Chondrocyte (in vitro differentiated cells): ENCODE measurements around the gene PTPRC. TPM values are rescaled to one million over a fixed set of nuclear protein-coding genes. Genes with fewer than 3 reads are reported as not detected.

ENCODE experiments used
- DNase-seq: peaks from one replicate; pipeline ENCODE4 v3.0.0; 2021; ENCODE audit warnings: mixed read lengths, low spot score
- H3K27ac Mint-ChIP-seq: one replicate; pipeline ENCODE4 v1.8.0; 2021; ENCODE audit warnings: mild to moderate bottlenecking, moderate library complexity, mixed read lengths; ENCODE audit not compliant: unreplicated experiment
- H3K27me3 Mint-ChIP-seq: 2 replicates; pipeline ENCODE4 v1.8.0; 2021; ENCODE audit warnings: low read depth, mixed read lengths
- H3K36me3 Mint-ChIP-seq: 2 replicates; pipeline ENCODE4 v1.8.0; 2021; ENCODE audit warnings: low read depth, mixed read lengths
- H3K4me1 Mint-ChIP-seq: 2 replicates; pipeline ENCODE4 v1.8.0; 2021; ENCODE audit warnings: low read depth, mild to moderate bottlenecking, mixed read lengths
- H3K4me3 Mint-ChIP-seq: one replicate; pipeline ENCODE4 v1.8.0; 2021; ENCODE audit warnings: mild to moderate bottlenecking, moderate library complexity, mixed read lengths; ENCODE audit not compliant: unreplicated experiment
- H3K9me3 Mint-ChIP-seq: 2 replicates; pipeline ENCODE4 v1.8.0; 2021; ENCODE audit warnings: low read depth, mixed read lengths
- CTCF ChIP-seq: fragments of 200-600 bp; sonication (generic); IDR thresholded peaks from 2 replicates; pipeline ENCODE4 v1.5.0; 2021; ENCODE audit warnings: antibody characterized with exemption, mild to moderate bottlenecking, moderate library complexity
- total RNA-seq: library from RNA; stranded (reverse); gene quantifications from 3 replicates; pipeline ENCODE4 v1.2.1, GENCODE V29; 2021

Gene PTPRC
- total RNA-seq, 1 donor from 2014 or later: not detected

- Mint-ChIP-seq H3K4me1 (no peaks in the 10 kb centered on the region), H3K36me3 (no peaks in the 10 kb centered on the region), H3K4me3 (no peak overlapping the region), H3K9me3 (no peaks in the 10 kb centered on the region), H3K27me3 (no peaks in the 10 kb centered on the region), H3K27ac (no peak overlapping the region)
- no peak for DNase-seq
- TF ChIP-seq CTCF: no peak
Observed at GRCh38 chr1:198708761-198709525, 70.1 kb downstream of the PTPRC start.

GRCh38 chr1:198711837-198712236 lies 73.0 kb downstream of the PTPRC start:
- Mint-ChIP-seq H3K4me1 (no peaks in the 10 kb centered on the region), H3K9me3 (no peaks in the 10 kb centered on the region), H3K4me3 (no peak overlapping the region), H3K36me3 (no peaks in the 10 kb centered on the region), H3K27me3 (no peaks in the 10 kb centered on the region), H3K27ac (no peak overlapping the region)
- no peak for TF ChIP-seq CTCF
- no peak for DNase-seq

GRCh38 chr1:198713081-198713480 lies 74.2 kb downstream of the PTPRC start:
- Mint-ChIP-seq H3K27ac (no peak overlapping the region), H3K4me1 (no peaks in the 10 kb centered on the region), H3K27me3 (no peaks in the 10 kb centered on the region), H3K36me3 (no peaks in the 10 kb centered on the region), H3K4me3 (no peak overlapping the region), H3K9me3 (no peaks in the 10 kb centered on the region)
- DNase-seq: no peak
- no peak for TF ChIP-seq CTCF

- Mint-ChIP-seq H3K27ac (no peak overlapping the region), H3K9me3 (no peaks in the 10 kb centered on the region), H3K4me3 (no peak overlapping the region), H3K36me3 (no peaks in the 10 kb centered on the region), H3K4me1 (no peaks in the 10 kb centered on the region), H3K27me3 (no peaks in the 10 kb centered on the region)
- no peak for DNase-seq
- no peak for TF ChIP-seq CTCF
Observed at GRCh38 chr1:198714271-198714670, 75.4 kb downstream of the PTPRC start.

- TF ChIP-seq CTCF: no peak
- Mint-ChIP-seq H3K9me3 (no peaks in the 10 kb centered on the region), H3K36me3 (no peaks in the 10 kb centered on the region), H3K27me3 (no peaks in the 10 kb centered on the region), H3K27ac (no peak overlapping the region), H3K4me3 (no peak overlapping the region), H3K4me1 (no peaks in the 10 kb centered on the region)
- DNase-seq: no peak
Observed at GRCh38 chr1:198716051-198716450, 77.2 kb downstream of the PTPRC start.
